SH-SY5Y (cell line): ENCODE results near the gene COG4.

Experiments
- GATA2 ChIP-seq: IDR thresholded peaks from 2 replicates; pipeline ENCODE4 v1.6.1; 2011; ENCODE audit warnings: mild to moderate bottlenecking, low read depth, low read length
- GATA3 ChIP-seq: IDR thresholded peaks from 2 replicates; pipeline ENCODE4 v1.6.1; 2011; ENCODE audit warnings: low read depth, mild to moderate bottlenecking, low read length, moderate library complexity

GRCh38 chr16:70548936-70549335, 25.6 kb upstream of the COG4 start:
- TF ChIP-seq GATA2 (no peak), GATA3 (no peak)
